Hair follicle dermal papilla cell (primary cell): ENCODE measurements around the gene DTL. TPM values are rescaled to one million over a fixed set of nuclear protein-coding genes. Genes with fewer than 3 reads are reported as not detected.

Experiments
- small RNA-seq: library from RNA; depleted of rRNA; stranded (forward); fragments of <200 nt; gene quantifications from one replicate; pipeline ENCODE3, GENCODE V24; 2012
- total RNA-seq: library from RNA; depleted of rRNA; stranded (reverse); fragments of >200 nt; gene quantifications from 2 replicates; pipeline ENCODE4 v1.2.3, GENCODE V29; 2012

Gene DTL
- 1.1 and 2.9 TPM in 2 replicates for total RNA-seq

GRCh38 chr1:212035123-212035834 lies at the start of gene DTL, which contains the start of gene INTS7:
Gene DTL (plus strand): TSS chr1:212035748. CDS start chr1:212035891, 143 bp downstream.
Gene INTS7 (minus strand): TSS chr1:212035557. CDS start chr1:212035437, 120 bp downstream.

Small RNA genes within 50 kb of the gene (small RNA-seq; reads per million reads assigned to genes)
- not detected for gene MIR3122
- gene RF00568 = not detected
- not detected for gene RN7SKP98

Other genes with a start within 250 kb of the DTL start
- gene LPGAT1, start 205.0 kb upstream of the DTL start, total RNA-seq = 54.4 and 58.7 TPM in 2 replicates
- 17.5 and 25.5 TPM in 2 replicates for gene INTS7, start 191 bp upstream of the DTL start, total RNA-seq
- gene PPP2R5A, start 249.7 kb downstream of the DTL start, total RNA-seq = 33.0 and 39.8 TPM in 2 replicates